ENCODE data around the gene AIDA.

Gene AIDA

GRCh38 chr1:222642468-222642867 is 69.8 kb downstream of the AIDA start:
- H3K4me3 Mint-ChIP-seq = peak overlapping the region; percentile 48

GRCh38 chr1:222641269-222641948 is 70.9 kb downstream of the AIDA start:
- H3K4me1 Mint-ChIP-seq (ENCODE audit: low read depth) = peaks cover 26% of the 10 kb centered on the region
- H3K27ac Mint-ChIP-seq = no peak overlapping the region
- H3K4me3 Mint-ChIP-seq = no peak overlapping the region
- H3K36me3 Mint-ChIP-seq (ENCODE audit: low read depth) = peaks cover 62% of the 10 kb centered on the region
- DNase-seq = no peak
- H3K9me3 Mint-ChIP-seq = no peaks in the 10 kb centered on the region
- no peaks in the 10 kb centered on the region for H3K27me3 Mint-ChIP-seq

More at GRCh38 chr1:222642468-222642867, 69.8 kb downstream of the AIDA start:
- H3K9me3 Mint-ChIP-seq = no peaks in the 10 kb centered on the region
- peaks cover 30% of the 10 kb centered on the region for H3K4me1 Mint-ChIP-seq (ENCODE audit: low read depth)
- peak overlapping the region; percentile 63 for H3K27ac Mint-ChIP-seq
- no peak for DNase-seq
- peaks cover 61% of the 10 kb centered on the region for H3K36me3 Mint-ChIP-seq (ENCODE audit: low read depth)
- H3K27me3 Mint-ChIP-seq = no peaks in the 10 kb centered on the region

DNA sequence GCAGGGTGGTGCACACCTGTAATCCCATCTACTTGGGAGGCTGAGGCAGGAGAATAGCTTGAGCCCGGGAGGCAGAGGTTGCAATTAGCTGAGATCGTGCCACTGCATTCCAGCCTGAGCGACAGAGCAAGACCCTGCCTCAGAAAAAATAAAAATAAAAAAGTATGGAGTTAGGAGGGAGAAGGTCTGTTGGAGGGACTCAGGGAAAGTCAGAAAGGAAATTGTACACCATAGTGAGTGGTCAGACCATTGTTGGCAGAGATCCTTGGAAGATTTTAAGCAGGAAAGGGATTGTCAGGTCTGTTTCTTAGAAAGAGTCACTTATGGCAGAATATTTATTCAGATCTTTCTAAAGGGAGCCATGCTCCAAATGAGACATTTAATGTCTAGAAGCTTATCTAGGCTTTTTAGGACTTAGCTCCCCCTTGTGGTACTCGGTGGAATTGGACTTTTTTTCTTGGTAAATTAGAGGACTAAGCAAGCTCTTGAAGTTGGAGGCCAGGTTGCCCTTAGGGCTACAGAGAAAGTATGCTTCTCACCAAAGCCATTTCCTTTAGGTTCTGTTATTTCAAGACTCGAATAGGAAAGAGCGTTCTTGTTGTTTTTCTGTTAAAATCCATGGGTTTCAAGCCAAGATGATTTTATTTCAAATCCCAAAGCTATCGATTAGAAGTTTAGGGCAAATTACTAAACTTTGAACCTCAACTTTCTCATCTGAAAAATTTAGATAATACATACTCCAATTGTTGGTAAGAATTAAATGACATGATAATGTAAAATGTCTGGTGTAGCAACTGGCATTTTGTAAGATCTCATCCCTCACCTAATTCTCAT is 77.9 kb downstream of the AIDA start:
- no peak for DNase-seq
- H3K4me3 Mint-ChIP-seq = no peak overlapping the region
- H3K27me3 Mint-ChIP-seq = no peaks in the 10 kb centered on the region
- H3K27ac Mint-ChIP-seq = peak overlapping the region; percentile 32
- peaks cover 86% of the 10 kb centered on the region for H3K36me3 Mint-ChIP-seq (ENCODE audit: low read depth)
- peaks cover 8% of the 10 kb centered on the region for H3K4me1 Mint-ChIP-seq (ENCODE audit: low read depth)
- H3K9me3 Mint-ChIP-seq = no peaks in the 10 kb centered on the region

DNA sequence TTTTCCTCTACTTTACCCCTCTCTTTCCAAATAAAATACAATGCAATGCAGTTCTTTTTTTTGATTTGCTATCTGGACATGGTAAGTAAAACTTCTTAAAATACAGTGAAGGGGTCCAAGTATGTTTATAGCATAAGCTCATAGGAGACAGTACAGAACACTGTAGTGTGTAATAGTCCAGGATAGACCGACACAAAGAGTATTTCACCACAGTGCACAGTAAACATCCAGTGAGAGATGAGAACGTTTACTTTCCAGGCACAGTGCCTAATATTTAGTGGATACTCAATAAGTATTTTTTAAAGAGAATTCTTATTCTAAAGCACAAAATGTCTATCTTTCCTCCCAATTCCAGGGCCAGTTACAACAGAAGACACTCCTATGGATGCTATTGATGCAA is 79.5 kb downstream of the AIDA start:
- H3K27ac Mint-ChIP-seq = no peak overlapping the region
- DNase-seq = no peak
- no peaks in the 10 kb centered on the region for H3K9me3 Mint-ChIP-seq
- H3K4me1 Mint-ChIP-seq (ENCODE audit: low read depth) = peaks cover 8% of the 10 kb centered on the region
- H3K27me3 Mint-ChIP-seq = no peaks in the 10 kb centered on the region
- peaks cover 88% of the 10 kb centered on the region for H3K36me3 Mint-ChIP-seq (ENCODE audit: low read depth)
- no peak overlapping the region for H3K4me3 Mint-ChIP-seq

DNA sequence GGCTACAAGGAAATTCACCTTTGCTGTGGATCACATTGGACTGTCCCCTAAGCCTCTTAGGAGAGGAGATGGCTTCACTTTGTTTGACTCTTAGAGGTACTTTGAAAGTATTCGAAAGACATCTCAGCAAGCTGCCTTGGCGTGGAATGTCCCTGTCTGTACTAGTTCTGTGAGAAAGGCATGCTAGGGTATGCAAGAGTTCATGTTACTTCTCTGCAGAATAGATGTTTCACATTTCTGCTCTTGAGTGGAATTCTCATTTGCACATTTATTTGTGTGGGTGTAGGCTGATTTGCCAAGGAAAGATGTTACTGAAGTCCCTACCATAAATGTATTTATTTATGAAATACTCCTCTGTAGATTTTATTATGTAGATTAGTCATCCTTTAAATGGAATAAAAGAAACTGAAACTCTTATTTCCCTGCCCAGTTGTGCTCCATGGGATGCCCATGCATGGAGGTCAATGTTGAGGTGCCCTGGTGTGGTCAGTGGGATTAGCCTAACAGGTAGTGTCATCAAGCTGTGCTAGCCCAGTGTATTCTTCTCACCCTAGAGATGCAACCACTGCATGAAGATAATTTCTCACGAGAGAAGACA is 80.6 kb downstream of the AIDA start:
- H3K36me3 Mint-ChIP-seq (ENCODE audit: low read depth) = peaks cover 91% of the 10 kb centered on the region
- H3K27ac Mint-ChIP-seq = no peak overlapping the region
- H3K4me1 Mint-ChIP-seq (ENCODE audit: low read depth) = peaks cover 8% of the 10 kb centered on the region
- H3K27me3 Mint-ChIP-seq = no peaks in the 10 kb centered on the region
- DNase-seq = no peak
- H3K9me3 Mint-ChIP-seq = no peaks in the 10 kb centered on the region
- no peak overlapping the region for H3K4me3 Mint-ChIP-seq

DNA sequence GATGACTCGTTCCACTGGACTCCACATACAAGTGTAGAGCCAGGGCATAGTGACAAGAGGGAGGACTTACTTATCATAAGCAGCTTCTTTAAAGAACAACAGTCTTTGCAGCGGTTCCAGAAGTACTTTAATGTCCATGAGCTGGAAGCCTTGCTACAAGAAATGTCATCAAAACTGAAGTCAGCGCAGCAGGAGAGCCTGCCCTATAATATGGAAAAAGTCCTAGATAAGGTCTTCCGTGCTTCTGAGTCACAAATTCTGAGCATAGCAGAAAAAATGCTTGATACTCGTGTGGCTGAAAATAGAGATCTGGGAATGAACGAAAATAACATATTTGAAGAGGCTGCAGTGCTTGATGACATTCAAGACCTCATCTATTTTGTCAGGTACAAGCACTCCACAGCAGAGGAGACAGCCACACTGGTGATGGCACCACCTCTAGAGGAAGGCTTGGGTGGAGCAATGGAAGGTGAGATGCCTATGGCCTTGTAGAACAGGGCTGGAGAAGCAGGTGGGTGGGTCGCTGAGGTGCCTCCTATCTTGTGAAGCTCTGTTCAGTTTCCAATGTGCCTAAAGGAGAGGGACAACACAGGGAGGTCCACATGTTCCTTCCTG is 82.3 kb downstream of the AIDA start:
- Mint-ChIP-seq H3K9me3 (no peaks in the 10 kb centered on the region), H3K4me3 (no peak overlapping the region), H3K4me1 (ENCODE audit: low read depth) (peaks cover 8% of the 10 kb centered on the region), H3K36me3 (ENCODE audit: low read depth) (peaks cover 92% of the 10 kb centered on the region), H3K27me3 (no peaks in the 10 kb centered on the region), H3K27ac (peak overlapping the region; percentile 27)
- DNase-seq = no peak

DNA sequence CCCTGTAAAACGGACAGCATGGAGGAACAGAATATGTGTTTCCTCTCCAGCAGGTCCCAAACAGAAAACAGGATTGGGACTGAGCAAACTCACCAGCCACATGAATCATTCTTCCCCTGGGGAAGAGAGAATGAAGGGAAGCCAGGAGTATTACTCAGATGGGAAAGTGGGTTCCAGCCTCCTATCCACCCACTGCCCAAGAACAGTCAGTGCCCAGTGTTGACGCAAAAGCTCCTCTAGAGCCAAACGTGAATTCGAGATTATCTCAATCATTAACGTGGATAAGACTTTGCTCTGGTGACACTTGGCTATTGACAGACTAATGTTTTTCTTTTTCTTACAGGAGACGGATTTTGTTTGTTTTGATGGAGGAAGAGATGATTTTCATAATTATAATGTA is 85.1 kb downstream of the AIDA start:
- Mint-ChIP-seq H3K4me1 (ENCODE audit: low read depth) (peaks cover 1% of the 10 kb centered on the region), H3K27ac (no peak overlapping the region), H3K4me3 (no peak overlapping the region), H3K9me3 (no peaks in the 10 kb centered on the region), H3K36me3 (ENCODE audit: low read depth) (peaks cover 92% of the 10 kb centered on the region), H3K27me3 (no peaks in the 10 kb centered on the region)
- no peak for DNase-seq

- peaks cover 77% of the 10 kb centered on the region for H3K36me3 Mint-ChIP-seq (ENCODE audit: low read depth)
- H3K4me3 Mint-ChIP-seq = no peak overlapping the region
- no peaks in the 10 kb centered on the region for H3K27me3 Mint-ChIP-seq
- H3K4me1 Mint-ChIP-seq (ENCODE audit: low read depth) = peaks cover 22% of the 10 kb centered on the region
- no peak for DNase-seq
- H3K27ac Mint-ChIP-seq = no peak overlapping the region
- no peaks in the 10 kb centered on the region for H3K9me3 Mint-ChIP-seq
Measured at GRCh38 chr1:222624214-222624613, 88.1 kb downstream of the AIDA start.

DNA sequence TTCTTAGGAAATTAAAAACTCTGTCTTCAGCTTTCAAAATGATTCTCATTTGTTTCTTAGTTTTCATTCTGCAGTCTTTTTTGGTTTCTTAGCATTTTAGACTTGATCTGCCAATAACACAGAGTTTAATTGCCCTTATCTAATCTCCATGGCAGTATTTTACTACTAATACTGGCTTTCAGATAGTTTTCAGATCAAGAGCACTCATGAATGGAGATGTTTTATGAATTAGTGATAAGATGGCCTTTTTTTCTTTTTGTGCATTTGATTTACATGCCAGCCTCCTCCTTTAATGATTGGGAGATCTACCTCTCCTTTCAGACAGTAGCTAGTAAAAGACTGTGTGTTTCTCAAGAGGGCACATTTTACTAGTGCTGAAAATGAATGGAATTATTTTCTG is 88.8 kb downstream of the AIDA start:
- H3K27me3 Mint-ChIP-seq = no peaks in the 10 kb centered on the region
- H3K27ac Mint-ChIP-seq = no peak overlapping the region
- peaks cover 28% of the 10 kb centered on the region for H3K4me1 Mint-ChIP-seq (ENCODE audit: low read depth)
- H3K36me3 Mint-ChIP-seq (ENCODE audit: low read depth) = peaks cover 75% of the 10 kb centered on the region
- DNase-seq = no peak
- H3K9me3 Mint-ChIP-seq = no peaks in the 10 kb centered on the region
- H3K4me3 Mint-ChIP-seq = no peak overlapping the region

- Mint-ChIP-seq H3K27me3 (no peaks in the 10 kb centered on the region), H3K27ac (no peak overlapping the region), H3K4me1 (ENCODE audit: low read depth) (peaks cover 28% of the 10 kb centered on the region), H3K4me3 (no peak overlapping the region), H3K36me3 (ENCODE audit: low read depth) (peaks cover 69% of the 10 kb centered on the region), H3K9me3 (no peaks in the 10 kb centered on the region)
- no peak for DNase-seq
Measured at GRCh38 chr1:222622765-222623164, 89.5 kb downstream of the AIDA start.

- H3K27me3 Mint-ChIP-seq = peaks cover 5% of the 10 kb centered on the region
- no peak overlapping the region for H3K4me3 Mint-ChIP-seq
- H3K4me1 Mint-ChIP-seq (ENCODE audit: low read depth) = peaks cover 35% of the 10 kb centered on the region
- no peaks in the 10 kb centered on the region for H3K9me3 Mint-ChIP-seq
- no peak overlapping the region for H3K27ac Mint-ChIP-seq
- peaks cover 47% of the 10 kb centered on the region for H3K36me3 Mint-ChIP-seq (ENCODE audit: low read depth)
- no peak for DNase-seq
Measured at GRCh38 chr1:222620566-222620965, 91.7 kb downstream of the AIDA start.

DNA sequence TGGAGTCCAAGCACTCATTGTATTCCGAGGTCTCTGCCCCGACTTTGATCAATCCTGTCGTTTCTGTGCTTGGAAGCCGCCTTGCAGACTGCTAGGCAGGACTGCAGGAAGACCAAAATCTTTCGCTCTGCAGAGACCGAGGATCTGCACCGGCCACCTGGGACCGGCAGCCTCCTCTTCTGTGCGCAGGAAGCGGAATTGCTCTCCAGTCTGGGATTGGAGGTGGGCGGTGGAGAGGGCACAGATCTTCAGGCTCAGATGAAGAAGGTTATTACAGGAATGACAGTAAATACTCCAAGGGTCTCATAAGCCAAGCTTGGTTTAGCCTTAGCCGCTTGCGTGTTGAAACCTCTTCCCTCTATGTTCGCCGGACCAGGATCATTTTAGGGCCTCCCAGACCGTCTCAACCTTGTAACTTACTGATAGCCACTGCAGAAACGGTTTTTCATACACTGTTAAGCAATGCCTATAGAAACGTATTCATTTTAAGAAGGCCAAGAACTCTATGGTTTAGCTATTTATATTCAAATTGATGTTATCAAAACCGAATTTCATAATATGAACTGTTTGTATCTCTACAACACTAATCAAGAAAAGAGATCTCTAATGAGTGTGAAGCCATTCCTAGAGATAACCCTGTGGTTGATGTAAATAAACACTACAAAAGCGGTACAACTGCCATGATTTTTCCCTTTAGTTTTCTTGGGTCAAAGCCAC is 93.3 kb downstream of the AIDA start:
- H3K4me1 Mint-ChIP-seq (ENCODE audit: low read depth) = peaks cover 35% of the 10 kb centered on the region

More for the DNA sequence above, 93.3 kb downstream of the AIDA start:
- peak; percentile 42 for DNase-seq
- Mint-ChIP-seq H3K9me3 (no peaks in the 10 kb centered on the region), H3K4me3 (peak overlapping the region; percentile 84), H3K36me3 (ENCODE audit: low read depth) (peaks cover 37% of the 10 kb centered on the region), H3K27me3 (peaks cover 15% of the 10 kb centered on the region), H3K27ac (peak overlapping the region; percentile 75)
